Measurements from ENCODE around the gene ZP4. TPM values are rescaled to one million over a fixed set of nuclear protein-coding genes. Genes with fewer than 3 reads are reported as not detected.
A peak's percentile ranks its signal among the peaks of the same experiment; 100 is the strongest.

Gene ZP4
- total and polyA plus RNA-seq, 8 donors, result not detected

GRCh38 chr1:237903961-237904360 lies 13.2 kb upstream of the ZP4 start:
- no peak overlapping the region for H3K27ac ChIP-seq
- DNase-seq, result peak in 1 of 4 donors; percentile 3
- H3K9me3 ChIP-seq, result no peaks in the 10 kb centered on the region
- H3K4me3 ChIP-seq, result no peak overlapping the region
- no peaks in the 10 kb centered on the region for H3K4me1 ChIP-seq
- TF ChIP-seq, protein P1, sequence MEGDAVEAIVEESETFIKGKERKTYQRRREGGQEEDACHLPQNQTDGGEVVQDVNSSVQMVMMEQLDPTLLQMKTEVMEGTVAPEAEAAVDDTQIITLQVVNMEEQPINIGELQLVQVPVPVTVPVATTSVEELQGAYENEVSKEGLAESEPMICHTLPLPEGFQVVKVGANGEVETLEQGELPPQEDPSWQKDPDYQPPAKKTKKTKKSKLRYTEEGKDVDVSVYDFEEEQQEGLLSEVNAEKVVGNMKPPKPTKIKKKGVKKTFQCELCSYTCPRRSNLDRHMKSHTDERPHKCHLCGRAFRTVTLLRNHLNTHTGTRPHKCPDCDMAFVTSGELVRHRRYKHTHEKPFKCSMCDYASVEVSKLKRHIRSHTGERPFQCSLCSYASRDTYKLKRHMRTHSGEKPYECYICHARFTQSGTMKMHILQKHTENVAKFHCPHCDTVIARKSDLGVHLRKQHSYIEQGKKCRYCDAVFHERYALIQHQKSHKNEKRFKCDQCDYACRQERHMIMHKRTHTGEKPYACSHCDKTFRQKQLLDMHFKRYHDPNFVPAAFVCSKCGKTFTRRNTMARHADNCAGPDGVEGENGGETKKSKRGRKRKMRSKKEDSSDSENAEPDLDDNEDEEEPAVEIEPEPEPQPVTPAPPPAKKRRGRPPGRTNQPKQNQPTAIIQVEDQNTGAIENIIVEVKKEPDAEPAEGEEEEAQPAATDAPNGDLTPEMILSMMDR (IDR thresholded peaks at IDR 0.05), result no peak
- no peaks in the 10 kb centered on the region for H3K27me3 ChIP-seq
- intact Hi-C loops (cut with DNase I), result no loop called here
- ATAC-seq, result no peak
- H3K36me3 ChIP-seq, result no peaks in the 10 kb centered on the region

- intact Hi-C loops (cut with DNase I), result no loop called here
- no peak for ATAC-seq
- Histone ChIP-seq H3K4me1 (no peaks in the 10 kb centered on the region), H3K36me3 (no peaks in the 10 kb centered on the region), H3K27ac (no peak overlapping the region), H3K9me3 (no peaks in the 10 kb centered on the region), H3K27me3 (no peaks in the 10 kb centered on the region), H3K4me3 (no peak overlapping the region)
- TF ChIP-seq, protein P1 (IDR thresholded peaks at IDR 0.05), result no peak
- DNase-seq, result no peak
Measured at GRCh38 chr1:237902960-237903743, 12.4 kb upstream of the ZP4 start.

DNA sequence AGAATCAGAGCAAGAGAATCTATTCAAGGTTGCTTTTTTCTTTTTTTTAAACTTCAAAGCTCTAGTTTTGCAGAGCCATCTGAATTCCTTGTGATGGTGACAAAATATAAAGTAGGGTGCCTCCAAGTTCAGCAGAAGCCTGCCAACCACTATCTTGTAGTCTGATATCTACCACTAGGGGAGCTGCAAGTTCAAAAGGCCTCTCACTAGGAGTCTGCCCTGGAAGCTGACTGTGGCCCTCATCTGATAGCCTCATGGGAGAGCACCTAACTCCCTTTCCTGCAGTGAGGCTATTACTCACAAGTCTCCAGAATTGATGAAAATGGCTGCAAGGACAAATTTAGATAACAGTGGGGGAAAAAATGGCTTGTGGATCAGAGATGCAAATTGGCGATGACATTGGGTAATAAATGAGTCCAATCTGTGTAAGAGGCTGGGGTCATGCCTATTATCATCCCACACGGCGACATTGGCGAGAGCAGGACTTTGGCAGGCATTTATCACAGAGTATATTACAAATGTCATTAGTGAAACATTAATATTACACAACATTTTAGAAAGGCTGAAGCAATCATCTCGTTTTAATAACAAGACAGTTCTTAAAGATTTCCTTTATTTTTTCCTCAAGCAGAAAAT lies 10.7 kb upstream of the ZP4 start:
- Histone ChIP-seq H3K4me3 (no peak overlapping the region), H3K9me3 (no peaks in the 10 kb centered on the region), H3K27me3 (no peaks in the 10 kb centered on the region), H3K36me3 (no peaks in the 10 kb centered on the region), H3K27ac (no peak overlapping the region), H3K4me1 (no peaks in the 10 kb centered on the region)
- intact Hi-C loops (cut with DNase I), result no loop called here
- peak in 2 of 4 donors; percentile 10 to 11 for DNase-seq
- TF ChIP-seq, protein P1 (IDR thresholded peaks at IDR 0.05), result no peak
- ATAC-seq, result peak; percentile 31

DNA sequence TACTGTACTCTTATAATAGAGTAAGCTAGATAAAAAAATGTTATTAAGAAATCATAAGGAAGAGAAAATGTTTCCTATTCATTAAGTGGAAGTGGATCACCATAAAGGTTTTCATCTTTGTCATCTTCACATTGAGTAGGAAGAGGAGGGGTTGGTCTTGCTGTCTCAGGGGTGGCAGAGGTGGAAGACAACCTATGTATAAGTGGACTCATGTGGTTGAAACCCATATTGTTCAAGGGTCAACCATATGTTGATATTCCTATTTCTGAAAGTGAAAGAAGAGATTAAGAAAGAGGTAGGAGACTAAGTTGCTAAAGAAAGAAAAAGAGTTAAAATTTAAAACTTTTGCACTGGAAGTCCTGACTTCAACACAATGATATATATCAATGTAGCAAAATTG lies 4.9 kb upstream of the ZP4 start:
- ATAC-seq, result no peak
- TF ChIP-seq, protein P1 (IDR thresholded peaks at IDR 0.05), result no peak
- H3K9me3 ChIP-seq, result no peaks in the 10 kb centered on the region

DNA sequence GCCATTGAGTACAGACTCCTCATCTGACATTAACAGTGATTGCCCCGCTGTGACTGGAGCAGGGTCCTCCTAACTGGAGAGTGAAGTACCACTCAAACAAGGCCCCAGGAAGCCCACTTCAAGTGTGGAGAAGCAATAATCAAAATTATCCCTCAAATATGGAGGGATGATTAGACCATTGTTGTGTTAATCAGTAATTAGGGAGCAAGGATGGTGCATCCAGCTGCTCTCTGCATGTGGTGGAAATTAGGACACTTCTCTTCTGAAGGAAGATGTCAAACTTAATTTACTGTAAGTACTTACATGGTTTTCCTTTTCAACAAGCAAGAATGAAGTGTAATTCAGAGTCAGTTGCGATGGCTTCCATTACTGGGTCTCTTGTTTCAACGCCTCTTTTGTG lies 3.4 kb upstream of the ZP4 start:
- intact Hi-C loops (cut with DNase I), result no loop called here
- Histone ChIP-seq H3K36me3 (no peaks in the 10 kb centered on the region), H3K27me3 (no peaks in the 10 kb centered on the region), H3K9me3 (no peaks in the 10 kb centered on the region), H3K27ac (no peak overlapping the region), H3K4me1 (no peaks in the 10 kb centered on the region), H3K4me3 (no peak overlapping the region)
- DNase-seq, result no peak
- no peak for ATAC-seq
- TF ChIP-seq, protein P1 (IDR thresholded peaks at IDR 0.05), result no peak

More for the DNA sequence above, 4.9 kb upstream of the ZP4 start:
- intact Hi-C loops (cut with DNase I), result no loop called here
- DNase-seq, result no peak
- Histone ChIP-seq H3K27me3 (no peaks in the 10 kb centered on the region), H3K27ac (no peak overlapping the region), H3K4me3 (no peak overlapping the region), H3K36me3 (no peaks in the 10 kb centered on the region), H3K4me1 (no peaks in the 10 kb centered on the region)
